Right atrium auricular region (tissue), 2 donors: ENCODE measurements around the gene LSM14A. TPM values are rescaled to one million over a fixed set of nuclear protein-coding genes. Genes with fewer than 3 reads are reported as not detected.

Source experiments
- DNase-seq: peaks from one replicate; pipeline ENCODE4 v3.0.0-alpha.2; 2019; ENCODE audit warnings: low spot score
- H3K27ac ChIP-seq, 2 donors: fragments of 200-600 bp; sonication (generic); 1 replicate in 1 of 2; 2 replicates in 1 of 2; pipeline ENCODE4 v1.5.1; 2016 to 2019
- H3K27me3 ChIP-seq, 2 donors: fragments of 200-600 bp; sonication (generic); one replicate each; pipeline versions ENCODE4 v1.5.1 to v1.6.0; 2017 to 2019
- H3K36me3 ChIP-seq: fragments of 200-600 bp; sonication (generic); one replicate; pipeline ENCODE4 v1.5.1; 2016
- H3K4me1 ChIP-seq, 2 donors: fragments of 200-600 bp; sonication (generic); one replicate each; pipeline versions ENCODE4 v1.5.1 to v1.6.0; 2017 to 2019
- H3K4me3 ChIP-seq, 2 donors: fragments of 200-600 bp; sonication (generic); 1 replicate in 1 of 2; 2 replicates in 1 of 2; pipeline ENCODE4 v1.5.1; 2017 to 2019; ENCODE audit warnings: mild to moderate bottlenecking in 1 of 2, moderate library complexity in 1 of 2
- H3K9me3 ChIP-seq, 2 donors: fragments of 200-600 bp; sonication (generic); one replicate each; pipeline ENCODE4 v1.5.1; 2019
- total RNA-seq, 2 donors: library from RNA; depleted of rRNA; stranded (reverse); fragments of >200 nt; gene quantifications; one replicate each; pipeline ENCODE4 v1.1.0, GENCODE V29; 2016
- TF ChIP-seq, protein P1 (sequence below), 2 donors: fragments of 200-600 bp; sonication (generic); IDR thresholded peaks; one replicate each; pipeline ENCODE4 v1.5.1; 2019; ENCODE audit warnings: antibody characterized with exemption in 2 of 2

The LSM14A gene
- total RNA-seq, 2 donors from 2014 or later = 60.3 to 80.2 TPM

DNA sequence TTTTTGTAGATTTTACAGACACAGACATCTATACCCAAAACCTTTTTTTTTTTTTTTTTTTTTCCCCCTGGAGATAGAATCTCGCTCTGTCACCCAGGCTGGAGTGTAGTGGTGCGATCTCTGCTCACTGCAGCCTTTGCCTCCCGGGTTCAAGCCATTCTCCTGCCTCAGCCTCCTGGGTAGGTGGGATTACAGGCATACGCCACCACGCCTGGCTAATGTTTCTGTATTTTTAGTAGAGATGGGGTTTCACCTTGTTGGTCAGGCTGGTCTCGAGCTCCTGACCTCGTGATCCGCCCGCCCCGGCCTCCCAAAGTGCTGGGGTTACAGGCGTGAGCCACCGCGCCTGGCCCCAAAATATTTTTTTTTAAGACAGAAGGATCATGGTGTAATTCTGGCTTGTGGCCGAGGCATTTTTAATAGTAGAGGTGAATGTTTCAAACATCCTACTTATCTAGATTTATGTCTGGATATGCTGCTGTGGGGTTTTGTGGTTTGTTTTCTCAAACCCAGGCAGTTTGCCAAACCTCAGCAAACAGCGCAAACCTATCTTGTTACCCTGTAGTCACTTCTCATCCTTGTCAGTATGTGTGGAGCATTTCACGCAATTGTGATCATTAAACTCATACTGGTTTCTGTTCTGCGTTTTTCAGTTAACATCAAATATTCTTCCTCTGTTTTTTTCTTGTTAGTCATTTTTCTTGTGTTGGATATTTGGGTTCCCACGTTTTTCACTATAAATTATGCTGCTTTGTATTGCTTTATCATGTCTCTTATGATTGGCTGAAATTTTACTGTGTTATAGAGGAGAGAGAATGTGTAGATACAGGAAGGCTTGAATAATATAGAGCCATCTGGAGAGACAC lies 45.9 kb downstream of the LSM14A start:
- TF ChIP-seq, protein P1, sequence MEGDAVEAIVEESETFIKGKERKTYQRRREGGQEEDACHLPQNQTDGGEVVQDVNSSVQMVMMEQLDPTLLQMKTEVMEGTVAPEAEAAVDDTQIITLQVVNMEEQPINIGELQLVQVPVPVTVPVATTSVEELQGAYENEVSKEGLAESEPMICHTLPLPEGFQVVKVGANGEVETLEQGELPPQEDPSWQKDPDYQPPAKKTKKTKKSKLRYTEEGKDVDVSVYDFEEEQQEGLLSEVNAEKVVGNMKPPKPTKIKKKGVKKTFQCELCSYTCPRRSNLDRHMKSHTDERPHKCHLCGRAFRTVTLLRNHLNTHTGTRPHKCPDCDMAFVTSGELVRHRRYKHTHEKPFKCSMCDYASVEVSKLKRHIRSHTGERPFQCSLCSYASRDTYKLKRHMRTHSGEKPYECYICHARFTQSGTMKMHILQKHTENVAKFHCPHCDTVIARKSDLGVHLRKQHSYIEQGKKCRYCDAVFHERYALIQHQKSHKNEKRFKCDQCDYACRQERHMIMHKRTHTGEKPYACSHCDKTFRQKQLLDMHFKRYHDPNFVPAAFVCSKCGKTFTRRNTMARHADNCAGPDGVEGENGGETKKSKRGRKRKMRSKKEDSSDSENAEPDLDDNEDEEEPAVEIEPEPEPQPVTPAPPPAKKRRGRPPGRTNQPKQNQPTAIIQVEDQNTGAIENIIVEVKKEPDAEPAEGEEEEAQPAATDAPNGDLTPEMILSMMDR (IDR thresholded peaks at IDR 0.05) = no peak
- H3K4me3 ChIP-seq = no peak overlapping the region
- no peaks in the 10 kb centered on the region for H3K9me3 ChIP-seq
- DNase-seq = no peak
- peak overlapping the region in 1 of 2 donors; percentile 11 for H3K27ac ChIP-seq
- no peaks in the 10 kb centered on the region for H3K4me1 ChIP-seq
- no peaks in the 10 kb centered on the region for H3K27me3 ChIP-seq
- peaks cover 47% of the 10 kb centered on the region for H3K36me3 ChIP-seq

DNA sequence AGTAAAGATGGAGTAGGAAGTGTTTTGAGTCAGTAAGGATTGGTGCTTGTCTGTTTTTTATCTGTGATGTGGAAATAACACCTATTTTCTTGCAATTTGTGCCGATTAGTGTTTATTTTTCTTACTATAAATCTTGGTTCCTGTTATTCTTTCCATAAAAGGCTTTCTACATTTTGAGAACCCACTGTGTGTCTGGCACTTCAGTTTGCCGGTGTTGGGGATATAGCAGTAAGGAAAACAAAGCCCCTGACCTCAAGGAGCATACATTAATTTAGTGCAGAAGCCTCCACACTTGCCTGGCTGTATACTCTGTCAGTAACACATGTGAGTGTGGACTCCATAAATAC lies 46.5 kb downstream of the LSM14A start:
- TF ChIP-seq, protein P1 (IDR thresholded peaks at IDR 0.05) = no peak
- no peak for DNase-seq
- Histone ChIP-seq H3K4me1 (no peaks in the 10 kb centered on the region), H3K27ac (no peak overlapping the region), H3K36me3 (peaks cover 49% of the 10 kb centered on the region), H3K9me3 (no peaks in the 10 kb centered on the region), H3K27me3 (no peaks in the 10 kb centered on the region), H3K4me3 (no peak overlapping the region)

DNA sequence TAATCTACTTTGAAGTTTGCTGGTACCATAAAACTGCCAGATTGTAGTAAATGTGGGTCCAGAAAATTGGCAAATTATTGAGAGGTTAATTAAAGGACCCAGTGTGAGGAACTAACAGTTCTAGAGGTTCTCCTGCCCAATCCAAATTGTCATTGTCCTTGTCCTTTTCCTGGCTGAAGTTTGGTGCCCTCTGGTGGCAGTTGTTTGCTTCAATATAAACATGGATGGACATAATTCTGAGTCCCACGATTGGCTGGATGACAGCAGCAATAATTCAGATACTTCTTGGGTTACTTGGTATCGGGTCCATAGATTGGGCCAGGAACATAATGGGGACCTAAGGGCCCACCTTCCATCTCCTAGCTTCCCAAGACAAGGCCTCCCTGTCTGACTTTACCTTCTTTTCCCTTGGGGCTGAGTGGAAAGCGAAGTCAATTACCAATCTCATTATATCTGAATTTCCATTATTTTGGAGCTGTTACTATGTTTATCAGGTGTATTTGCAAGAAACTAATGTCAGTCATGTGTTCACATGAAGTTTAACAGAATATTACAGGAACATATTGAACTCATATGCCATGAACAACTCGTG lies 48.3 kb downstream of the LSM14A start:
- no peak overlapping the region for H3K4me3 ChIP-seq
- H3K9me3 ChIP-seq = no peaks in the 10 kb centered on the region
- TF ChIP-seq, protein P1 (IDR thresholded peaks at IDR 0.05) = peak; percentile 54 to 81
- no peak for DNase-seq
- peaks cover 53% of the 10 kb centered on the region for H3K36me3 ChIP-seq
- H3K27me3 ChIP-seq = no peaks in the 10 kb centered on the region
- no peak overlapping the region for H3K27ac ChIP-seq
- H3K4me1 ChIP-seq = no peaks in the 10 kb centered on the region

DNA sequence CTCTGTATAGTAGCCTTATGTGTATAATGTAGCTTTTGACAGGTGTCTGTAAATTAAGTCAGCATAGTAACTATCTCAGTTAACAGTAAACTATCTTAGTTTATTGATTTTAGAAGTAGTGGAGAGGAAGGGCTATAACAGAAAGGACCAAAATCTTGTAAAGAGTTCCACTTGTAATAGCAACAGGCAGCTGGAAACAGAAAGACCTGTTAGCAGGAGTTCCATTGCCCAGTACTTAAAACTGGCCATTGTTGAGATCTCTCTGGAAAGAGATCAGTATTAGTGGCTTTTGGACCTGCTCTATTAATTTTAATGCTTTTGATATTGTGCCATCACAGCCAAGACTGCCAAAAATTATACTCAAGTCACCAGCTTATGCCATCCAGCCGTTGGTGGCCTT lies 50.1 kb downstream of the LSM14A start:
- Histone ChIP-seq H3K27ac (no peak overlapping the region), H3K9me3 (no peaks in the 10 kb centered on the region), H3K36me3 (peaks cover 49% of the 10 kb centered on the region), H3K4me1 (no peaks in the 10 kb centered on the region), H3K4me3 (no peak overlapping the region), H3K27me3 (no peaks in the 10 kb centered on the region)
- TF ChIP-seq, protein P1 (IDR thresholded peaks at IDR 0.05) = no peak
- DNase-seq = no peak

DNA sequence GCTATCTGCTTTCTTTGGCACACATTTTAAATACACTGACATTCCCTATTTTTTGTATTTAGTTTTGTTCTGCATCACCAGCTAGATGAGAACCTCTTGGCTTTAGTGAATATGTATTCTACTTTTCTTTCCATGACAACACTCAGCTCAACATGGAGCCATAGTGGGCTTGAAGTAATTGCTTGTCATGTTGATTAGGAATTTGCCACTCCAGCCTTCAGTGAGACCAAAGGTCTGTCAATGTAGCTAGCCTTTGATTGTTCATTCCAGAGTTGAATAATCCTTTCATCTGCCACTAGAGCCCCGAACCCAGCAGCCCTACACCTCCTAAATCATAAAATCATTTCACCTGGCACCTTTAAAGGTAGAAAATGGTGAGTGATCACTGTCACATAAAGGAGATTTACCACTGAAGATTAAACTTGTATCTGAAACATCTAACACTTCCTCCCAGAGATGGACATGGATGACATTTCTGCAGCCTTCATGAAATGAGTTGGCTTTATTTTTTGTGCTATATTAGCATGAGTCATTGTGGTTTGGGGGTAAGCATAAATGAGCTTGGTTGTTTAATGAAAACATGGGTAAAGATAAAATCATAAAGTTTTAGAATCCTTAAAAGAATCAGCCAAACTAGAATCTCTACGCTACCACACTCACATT lies 52.8 kb downstream of the LSM14A start:
- Histone ChIP-seq H3K27ac (no peak overlapping the region), H3K9me3 (no peaks in the 10 kb centered on the region), H3K4me1 (no peaks in the 10 kb centered on the region), H3K4me3 (no peak overlapping the region), H3K36me3 (peaks cover 56% of the 10 kb centered on the region), H3K27me3 (no peaks in the 10 kb centered on the region)
- DNase-seq = no peak
- TF ChIP-seq, protein P1 (IDR thresholded peaks at IDR 0.05) = no peak
